ENCODE measurements around the gene MAPK14.

DNA sequence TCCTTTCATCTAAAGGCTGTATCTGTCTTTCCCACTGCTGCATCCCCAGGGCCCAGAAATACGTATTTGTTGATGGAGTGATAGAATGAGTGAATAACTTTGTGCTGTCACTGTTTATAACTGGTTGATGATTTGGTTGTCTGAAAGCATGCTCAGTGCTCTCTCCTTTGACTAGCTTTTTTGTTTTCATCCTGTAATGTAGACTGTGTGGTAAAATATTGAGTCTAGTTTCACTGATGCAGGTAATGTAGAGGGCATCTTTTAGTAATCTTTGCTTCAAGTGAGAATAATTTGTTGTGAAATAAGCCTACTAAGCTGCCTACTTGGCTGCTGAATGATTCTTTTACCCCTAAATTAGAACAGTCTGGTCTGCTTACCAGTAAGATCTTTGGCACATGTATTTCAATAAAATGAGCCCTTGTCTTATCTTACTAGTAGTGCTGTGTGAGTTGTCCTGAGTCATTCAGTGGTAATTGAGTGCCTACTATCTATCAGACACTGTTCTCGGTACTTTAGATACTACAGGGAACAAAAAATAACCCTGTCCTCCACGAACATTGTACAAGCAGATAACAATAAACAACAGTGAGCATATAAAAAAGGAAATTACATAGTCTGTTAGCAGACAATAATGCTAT is 39.9 kb downstream of the MAPK14 start:
- TF ChIP-seq EP300 (IDR thresholded peaks at IDR 0.05) (no peak), CTCF (IDR thresholded peaks at IDR 0.05) (no peak), RAD21 (conservative IDR thresholded peaks at IDR 0.05 in 1 of 2, IDR thresholded peaks at IDR 0.05 in 1 of 2) (no peak), SMC3 (IDR thresholded peaks at IDR 0.05) (no peak), JUNB (IDR thresholded peaks at IDR 0.05) (no peak), CEBPB (IDR thresholded peaks at IDR 0.05) (no peak), POLR2A (IDR thresholded peaks at IDR 0.05; ENCODE audit: low read length) (no peak), ZSCAN20 (CRISPR knock-in tag; IDR thresholded peaks at IDR 0.05) (no peak), MAZ (IDR thresholded peaks at IDR 0.05; ENCODE audit: borderline replicate concordance, low read depth, low read length) (no peak), NFE2L2 (conservative IDR thresholded peaks at IDR 0.05; ENCODE audit: low read length) (no peak)
- TF ChIP-seq, protein P1, sequence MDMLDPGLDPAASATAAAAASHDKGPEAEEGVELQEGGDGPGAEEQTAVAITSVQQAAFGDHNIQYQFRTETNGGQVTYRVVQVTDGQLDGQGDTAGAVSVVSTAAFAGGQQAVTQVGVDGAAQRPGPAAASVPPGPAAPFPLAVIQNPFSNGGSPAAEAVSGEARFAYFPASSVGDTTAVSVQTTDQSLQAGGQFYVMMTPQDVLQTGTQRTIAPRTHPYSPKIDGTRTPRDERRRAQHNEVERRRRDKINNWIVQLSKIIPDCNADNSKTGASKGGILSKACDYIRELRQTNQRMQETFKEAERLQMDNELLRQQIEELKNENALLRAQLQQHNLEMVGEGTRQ (IDR thresholded peaks at IDR 0.05): no peak
- TF ChIP-seq, protein P2, sequence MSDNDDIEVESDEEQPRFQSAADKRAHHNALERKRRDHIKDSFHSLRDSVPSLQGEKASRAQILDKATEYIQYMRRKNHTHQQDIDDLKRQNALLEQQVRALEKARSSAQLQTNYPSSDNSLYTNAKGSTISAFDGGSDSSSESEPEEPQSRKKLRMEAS (IDR thresholded peaks at IDR 0.05): no peak
